RWPE2 (cell line): ENCODE data around the gene MUC4.

Experiments used
- ATAC-seq: fragments of 200-7000 bp; cut with Tn5 transposase; 3 replicates; pipeline ENCODE4 v1.9.1; 2021; ENCODE audit warnings: low read depth
- DNase-seq: peaks from one replicate; pipeline ENCODE4 v3.0.0-alpha.2; 2020; ENCODE audit warnings: low spot score
- H3K27ac ChIP-seq: fragments of 450-650 bp; 2 replicates; pipeline ENCODE4 v1.5.1; 2017; ENCODE audit warnings: mild to moderate bottlenecking; ENCODE audit not compliant: poor library complexity, severe bottlenecking
- H3K27me3 ChIP-seq: fragments of 250-450 bp; sonication (Bioruptor Pico); 2 replicates; pipeline ENCODE4 v1.5.1; 2021; ENCODE audit warnings: mild to moderate bottlenecking, moderate library complexity; ENCODE audit not compliant: insufficient read depth, poor library complexity, severe bottlenecking
- H3K36me3 ChIP-seq: fragments of 250-450 bp; sonication (Bioruptor Pico); 2 replicates; pipeline ENCODE4 v1.5.1; 2020; ENCODE audit warnings: low read depth, mild to moderate bottlenecking, moderate library complexity
- H3K4me1 ChIP-seq: fragments of 250-450 bp; sonication (Bioruptor Pico); 2 replicates; pipeline ENCODE4 v1.5.1; 2021; ENCODE audit warnings: mild to moderate bottlenecking, moderate library complexity; ENCODE audit not compliant: insufficient read depth, poor library complexity, severe bottlenecking
- H3K4me3 ChIP-seq: fragments of 250-450 bp; sonication (Bioruptor Pico); 2 replicates; pipeline ENCODE4 v1.5.1; 2021; ENCODE audit warnings: mild to moderate bottlenecking, moderate library complexity; ENCODE audit not compliant: severe bottlenecking
- H3K9me3 ChIP-seq: fragments of 250-450 bp; sonication (Bioruptor Pico); 2 replicates; pipeline ENCODE4 v1.5.1; 2021; ENCODE audit warnings: mild to moderate bottlenecking, moderate library complexity; ENCODE audit not compliant: severe bottlenecking
- CTCF ChIP-seq: fragments of 450-650 bp; IDR thresholded peaks from one replicate; pipeline ENCODE4 v1.5.1; 2017; ENCODE audit warnings: mild to moderate bottlenecking, moderate library complexity; ENCODE audit not compliant: poor library complexity, severe bottlenecking

MUC4 gene

GRCh38 chr3:195836476-195837135, 24.9 kb upstream of the MUC4 start:
- H3K4me3 ChIP-seq, result no peak overlapping the region

GRCh38 chr3:195835791-195836190, 24.1 kb upstream of the MUC4 start:
- Histone ChIP-seq H3K27ac (no peak overlapping the region), H3K4me1 (no peaks in the 10 kb centered on the region)
- no peak for TF ChIP-seq CTCF

More at GRCh38 chr3:195836476-195837135, 24.9 kb upstream of the MUC4 start:
- no peaks in the 10 kb centered on the region for H3K36me3 ChIP-seq
- H3K4me1 ChIP-seq, result no peaks in the 10 kb centered on the region
- no peaks in the 10 kb centered on the region for H3K9me3 ChIP-seq
- DNase-seq (no peak), ATAC-seq (no peak)
- no peak for TF ChIP-seq CTCF
- H3K27ac ChIP-seq, result no peak overlapping the region
- no peaks in the 10 kb centered on the region for H3K27me3 ChIP-seq

GRCh38 chr3:195834675-195835583, 23.2 kb upstream of the MUC4 start:
- no peak for ATAC-seq

More at GRCh38 chr3:195835791-195836190, 24.1 kb upstream of the MUC4 start:
- Histone ChIP-seq H3K27me3 (no peaks in the 10 kb centered on the region), H3K36me3 (no peaks in the 10 kb centered on the region), H3K9me3 (no peaks in the 10 kb centered on the region), H3K4me3 (no peak overlapping the region)
- ATAC-seq (no peak), DNase-seq (no peak)

GRCh38 chr3:195829897-195830254, 18.1 kb upstream of the MUC4 start:
- no peak overlapping the region for H3K27ac ChIP-seq
- no peak for TF ChIP-seq CTCF
- H3K4me3 ChIP-seq, result no peak overlapping the region
- no peaks in the 10 kb centered on the region for H3K9me3 ChIP-seq
- no peak for DNase-seq
- H3K36me3 ChIP-seq, result no peaks in the 10 kb centered on the region
- no peaks in the 10 kb centered on the region for H3K4me1 ChIP-seq
- ATAC-seq, result no peak
- no peaks in the 10 kb centered on the region for H3K27me3 ChIP-seq

More at GRCh38 chr3:195834675-195835583, 23.2 kb upstream of the MUC4 start:
- Histone ChIP-seq H3K9me3 (no peaks in the 10 kb centered on the region), H3K27me3 (no peaks in the 10 kb centered on the region), H3K4me3 (no peak overlapping the region), H3K36me3 (no peaks in the 10 kb centered on the region), H3K27ac (no peak overlapping the region), H3K4me1 (no peaks in the 10 kb centered on the region)
- DNase-seq, result no peak
- TF ChIP-seq CTCF, result no peak

GRCh38 chr3:195828762-195829161, 17.0 kb upstream of the MUC4 start:
- DNase-seq (no peak), ATAC-seq (no peak)
- H3K4me3 ChIP-seq, result no peak overlapping the region

More at GRCh38 chr3:195828762-195829161, 17.0 kb upstream of the MUC4 start:
- Histone ChIP-seq H3K9me3 (no peaks in the 10 kb centered on the region), H3K36me3 (no peaks in the 10 kb centered on the region), H3K27me3 (no peaks in the 10 kb centered on the region), H3K27ac (no peak overlapping the region), H3K4me1 (no peaks in the 10 kb centered on the region)
- TF ChIP-seq CTCF, result no peak
